ENCODE measurements around the gene KRT86. TPM values are rescaled to one million over a fixed set of nuclear protein-coding genes. Genes with fewer than 3 reads are reported as not detected.

KRT86 gene
- total RNA-seq, 4 donors from 2014 or later, result 1.7 TPM; not detected in 3

- Histone ChIP-seq H3K4me1 (peaks cover 0 to 7% (median 0%) of the 10 kb centered on the region in 3 donors), H3K9me3 (peaks cover 0 to 20% (median 0%) of the 10 kb centered on the region in 3 donors), H3K36me3 (no peaks in the 10 kb centered on the region), H3K27me3 (peaks cover 2% of the 10 kb centered on the region), H3K27ac (no peak overlapping the region), H3K4me3 (no peak overlapping the region)
- TF ChIP-seq, protein P1, sequence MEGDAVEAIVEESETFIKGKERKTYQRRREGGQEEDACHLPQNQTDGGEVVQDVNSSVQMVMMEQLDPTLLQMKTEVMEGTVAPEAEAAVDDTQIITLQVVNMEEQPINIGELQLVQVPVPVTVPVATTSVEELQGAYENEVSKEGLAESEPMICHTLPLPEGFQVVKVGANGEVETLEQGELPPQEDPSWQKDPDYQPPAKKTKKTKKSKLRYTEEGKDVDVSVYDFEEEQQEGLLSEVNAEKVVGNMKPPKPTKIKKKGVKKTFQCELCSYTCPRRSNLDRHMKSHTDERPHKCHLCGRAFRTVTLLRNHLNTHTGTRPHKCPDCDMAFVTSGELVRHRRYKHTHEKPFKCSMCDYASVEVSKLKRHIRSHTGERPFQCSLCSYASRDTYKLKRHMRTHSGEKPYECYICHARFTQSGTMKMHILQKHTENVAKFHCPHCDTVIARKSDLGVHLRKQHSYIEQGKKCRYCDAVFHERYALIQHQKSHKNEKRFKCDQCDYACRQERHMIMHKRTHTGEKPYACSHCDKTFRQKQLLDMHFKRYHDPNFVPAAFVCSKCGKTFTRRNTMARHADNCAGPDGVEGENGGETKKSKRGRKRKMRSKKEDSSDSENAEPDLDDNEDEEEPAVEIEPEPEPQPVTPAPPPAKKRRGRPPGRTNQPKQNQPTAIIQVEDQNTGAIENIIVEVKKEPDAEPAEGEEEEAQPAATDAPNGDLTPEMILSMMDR (IDR thresholded peaks at IDR 0.05), result no peak
- no peak for TF ChIP-seq POLR2AphosphoS5 (IDR thresholded peaks at IDR 0.05)
- no peak for TF ChIP-seq EP300 (IDR thresholded peaks at IDR 0.05)
- no peak for TF ChIP-seq POLR2A (IDR thresholded peaks at IDR 0.05)
- no peak for ATAC-seq
- no CpG with 5 or more reads among the region's 4 CpGs for WGBS, 2 donors (ENCODE audit: low coverage in 1 of 2)
Measured at GRCh38 chr12:52346593-52346992, 72.1 kb downstream of the KRT86 start.

- 60 to 74% methylated on average over 4 of the region's 9 CpGs for WGBS, 2 donors (ENCODE audit: low coverage in 1 of 2)
- H3K4me1 ChIP-seq, result peaks cover 0 to 8% (median 0%) of the 10 kb centered on the region in 3 donors
- no peak for ATAC-seq
- TF ChIP-seq POLR2AphosphoS5 (IDR thresholded peaks at IDR 0.05), result no peak
- TF ChIP-seq, protein P1 (IDR thresholded peaks at IDR 0.05), result no peak
- no peak for TF ChIP-seq EP300 (IDR thresholded peaks at IDR 0.05)
- no peak for TF ChIP-seq POLR2A (IDR thresholded peaks at IDR 0.05)
- H3K27ac ChIP-seq, result no peak overlapping the region
- H3K9me3 ChIP-seq, result peaks cover 0 to 20% (median 0%) of the 10 kb centered on the region in 3 donors
- no peak overlapping the region for H3K4me3 ChIP-seq
- H3K27me3 ChIP-seq, result no peaks in the 10 kb centered on the region
- no peaks in the 10 kb centered on the region for H3K36me3 ChIP-seq
Measured at GRCh38 chr12:52347016-52347415, 72.6 kb downstream of the KRT86 start.

DNA sequence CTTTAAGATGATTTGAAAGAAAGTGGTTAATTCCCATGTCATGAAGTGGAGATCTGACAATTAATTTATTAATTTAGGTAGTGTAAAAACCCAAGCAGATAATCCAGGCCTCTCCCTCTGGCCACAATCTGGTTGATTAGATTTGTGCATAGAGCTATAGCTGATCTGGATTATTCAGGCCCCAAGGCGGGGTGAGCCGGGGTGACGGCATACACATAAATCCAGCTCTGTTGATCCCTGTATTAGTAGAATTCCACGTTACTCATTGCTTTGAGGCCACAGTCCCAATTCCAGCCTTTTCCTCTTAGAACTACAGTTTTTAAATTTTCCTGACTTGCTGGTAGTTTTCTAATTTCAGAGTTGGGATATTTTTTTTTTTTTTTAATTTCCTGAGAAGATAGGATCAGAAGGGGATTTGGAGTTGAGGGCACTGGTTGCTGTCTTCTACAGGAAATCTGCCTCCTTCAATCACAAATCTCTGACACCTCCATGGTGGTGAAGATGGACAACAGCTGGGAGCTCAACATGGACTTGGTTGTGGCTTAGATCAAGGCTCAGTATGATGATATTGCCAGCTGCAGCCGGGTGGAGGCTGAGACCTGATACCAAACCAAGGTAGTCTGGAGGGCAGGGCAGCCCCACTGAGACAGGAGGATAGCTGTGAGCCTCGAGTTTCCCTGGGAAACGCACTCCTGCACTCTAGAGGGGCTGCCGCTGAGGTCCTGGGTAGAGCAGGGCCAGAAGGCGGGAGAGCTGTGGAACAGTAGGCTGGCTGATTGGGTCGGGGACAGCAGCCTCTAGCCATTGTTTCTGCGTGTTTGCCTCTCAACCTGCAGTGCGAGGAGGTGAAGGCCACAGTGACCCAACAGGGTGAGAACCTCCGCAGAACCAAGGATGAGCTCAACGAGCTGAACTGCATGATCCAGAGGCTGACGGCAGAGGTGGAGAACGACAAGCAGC, 73.4 kb downstream of the KRT86 start:
- TF ChIP-seq, protein P1 (IDR thresholded peaks at IDR 0.05), result no peak
- TF ChIP-seq POLR2AphosphoS5 (IDR thresholded peaks at IDR 0.05) (no peak), POLR2A (IDR thresholded peaks at IDR 0.05) (no peak), EP300 (IDR thresholded peaks at IDR 0.05) (no peak)
- Histone ChIP-seq H3K4me1 (peaks cover 0 to 8% (median 0%) of the 10 kb centered on the region in 3 donors), H3K27ac (no peak overlapping the region), H3K27me3 (no peaks in the 10 kb centered on the region), H3K4me3 (no peak overlapping the region), H3K9me3 (peaks cover 0 to 15% (median 0%) of the 10 kb centered on the region in 3 donors), H3K36me3 (no peaks in the 10 kb centered on the region)
- WGBS, 2 donors (ENCODE audit: low coverage in 1 of 2), result 65 to 92% methylated on average over 5 to 9 of the region's 16 CpGs
- ATAC-seq, result no peak

DNA sequence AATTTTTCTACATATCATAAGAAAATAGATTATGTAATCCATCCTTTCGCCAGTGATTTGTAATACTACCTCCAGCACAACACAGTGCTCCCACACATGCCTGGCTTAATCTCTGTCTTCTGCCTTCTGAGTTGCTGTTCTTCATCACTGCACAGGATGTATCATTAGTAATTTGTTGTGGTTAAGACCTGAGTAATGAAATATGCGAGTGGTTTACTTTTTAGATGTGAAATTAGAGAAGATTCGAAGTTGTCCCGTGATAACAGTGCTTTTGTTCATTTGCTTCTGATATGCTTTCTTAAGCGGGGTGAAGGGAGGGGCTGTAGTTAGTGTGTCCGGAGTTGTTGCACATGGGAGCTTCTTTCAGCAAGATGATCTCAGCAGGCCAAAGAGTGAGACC, 74.8 kb downstream of the KRT86 start:
- peaks cover 0 to 1% (median 0%) of the 10 kb centered on the region in 3 donors for H3K9me3 ChIP-seq
- H3K27ac ChIP-seq, result no peak overlapping the region
- TF ChIP-seq EP300 (IDR thresholded peaks at IDR 0.05), result no peak
- TF ChIP-seq POLR2A (IDR thresholded peaks at IDR 0.05), result no peak
- no peak for TF ChIP-seq POLR2AphosphoS5 (IDR thresholded peaks at IDR 0.05)
- TF ChIP-seq, protein P1 (IDR thresholded peaks at IDR 0.05), result no peak
- H3K4me3 ChIP-seq, result no peak overlapping the region
- 43 to 58% methylated on average over 6 of the region's 6 CpGs for WGBS, 2 donors (ENCODE audit: low coverage in 1 of 2)
- ATAC-seq, result no peak
- peaks cover 0 to 8% (median 0%) of the 10 kb centered on the region in 3 donors for H3K4me1 ChIP-seq
- no peaks in the 10 kb centered on the region for H3K36me3 ChIP-seq
- no peaks in the 10 kb centered on the region for H3K27me3 ChIP-seq

Data from gastroesophageal sphincter (tissue), 4 donors.